IPS DF 6.9 (cell line): ENCODE data around the gene PCBD2.

Source experiments
- DNase-seq: peaks from one replicate; pipeline ENCODE4 v3.0.0-alpha.2; 2013; ENCODE audit warnings: low read depth, low spot score
- H3K27ac ChIP-seq: one replicate; pipeline ENCODE4 v1.5.1; 2013; ENCODE audit warnings: low read length, control low read depth
- H3K27me3 ChIP-seq: 2 replicates; pipeline ENCODE4 v1.6.1; 2013; ENCODE audit warnings: mild to moderate bottlenecking, low read length; ENCODE audit not compliant: control insufficient read depth, insufficient read depth
- H3K36me3 ChIP-seq: 2 replicates; pipeline ENCODE4 v1.6.1; 2013; ENCODE audit warnings: low read length; ENCODE audit not compliant: control insufficient read depth, insufficient read depth
- H3K4me1 ChIP-seq: 2 replicates; pipeline ENCODE4 v1.6.1; 2013; ENCODE audit warnings: low read length; ENCODE audit not compliant: control insufficient read depth, insufficient read depth
- H3K4me3 ChIP-seq: 2 replicates; pipeline ENCODE4 v1.5.1; 2013; ENCODE audit warnings: mild to moderate bottlenecking, low read length
- H3K9me3 ChIP-seq: 2 replicates; pipeline ENCODE4 v1.6.1; 2013; ENCODE audit warnings: low read length, inconsistent platforms; ENCODE audit not compliant: control insufficient read depth, insufficient read depth
- WGBS: extraction: QIAGEN DNeasy Blood & Tissue Kit; methylation state at CpG from one replicate; pipeline ENCODE4 v1.1.7; 2013; ENCODE audit warnings: mixed read lengths, missing lambda C conversion rate; ENCODE audit not compliant: insufficient read length, insufficient coverage; 5-methylcytosine and 5-hydroxymethylcytosine counted together

PCBD2 gene

DNA sequence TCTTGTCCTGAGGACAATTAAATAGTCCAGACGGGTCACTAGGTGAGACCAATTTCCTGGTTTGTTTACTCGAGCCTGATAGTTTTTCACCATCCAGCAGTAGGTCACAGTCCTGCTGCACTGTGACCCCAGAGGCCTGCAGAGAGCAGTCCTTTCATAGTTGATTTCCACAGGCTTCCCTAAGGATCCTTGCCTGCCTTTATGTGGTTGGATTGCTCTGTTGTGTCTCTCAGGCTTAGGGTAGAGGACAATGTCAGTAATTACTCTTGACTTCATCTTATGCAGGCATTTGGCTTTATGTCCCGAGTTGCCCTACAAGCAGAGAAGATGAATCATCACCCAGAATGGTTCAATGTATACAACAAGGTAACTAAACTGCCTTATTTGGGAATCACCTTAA, 53.8 kb downstream of the PCBD2 start:
- Histone ChIP-seq H3K9me3 (no peaks in the 10 kb centered on the region), H3K36me3 (no peaks in the 10 kb centered on the region), H3K4me3 (no peak overlapping the region), H3K4me1 (no peaks in the 10 kb centered on the region), H3K27ac (no peak overlapping the region), H3K27me3 (no peaks in the 10 kb centered on the region)
- peak; percentile 9 for DNase-seq
- WGBS, result no CpG with 5 or more reads among the region's 3 CpGs

DNA sequence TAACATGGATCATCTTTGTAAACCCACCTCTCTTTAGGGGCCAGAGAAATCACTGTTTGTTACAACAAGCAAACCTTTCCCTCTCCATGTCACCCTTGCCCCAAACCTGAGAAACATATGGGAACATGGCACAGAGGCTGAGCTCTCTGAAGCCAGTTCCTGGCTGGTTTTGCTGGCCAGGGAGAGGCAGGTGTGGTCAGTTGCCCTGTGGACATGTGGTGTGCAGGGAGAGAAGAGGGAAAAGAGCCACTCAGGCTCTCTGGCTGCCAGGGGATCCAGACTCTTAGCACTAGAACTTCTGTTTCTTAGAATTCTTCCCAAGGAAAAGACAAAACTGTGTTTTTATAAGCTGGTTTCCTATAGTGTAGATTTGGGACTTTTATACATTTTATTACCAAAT, 58.2 kb downstream of the PCBD2 start:
- Histone ChIP-seq H3K36me3 (no peaks in the 10 kb centered on the region), H3K27ac (no peak overlapping the region), H3K9me3 (no peaks in the 10 kb centered on the region), H3K4me3 (no peak overlapping the region), H3K27me3 (no peaks in the 10 kb centered on the region), H3K4me1 (no peaks in the 10 kb centered on the region)
- no peak for DNase-seq

DNA sequence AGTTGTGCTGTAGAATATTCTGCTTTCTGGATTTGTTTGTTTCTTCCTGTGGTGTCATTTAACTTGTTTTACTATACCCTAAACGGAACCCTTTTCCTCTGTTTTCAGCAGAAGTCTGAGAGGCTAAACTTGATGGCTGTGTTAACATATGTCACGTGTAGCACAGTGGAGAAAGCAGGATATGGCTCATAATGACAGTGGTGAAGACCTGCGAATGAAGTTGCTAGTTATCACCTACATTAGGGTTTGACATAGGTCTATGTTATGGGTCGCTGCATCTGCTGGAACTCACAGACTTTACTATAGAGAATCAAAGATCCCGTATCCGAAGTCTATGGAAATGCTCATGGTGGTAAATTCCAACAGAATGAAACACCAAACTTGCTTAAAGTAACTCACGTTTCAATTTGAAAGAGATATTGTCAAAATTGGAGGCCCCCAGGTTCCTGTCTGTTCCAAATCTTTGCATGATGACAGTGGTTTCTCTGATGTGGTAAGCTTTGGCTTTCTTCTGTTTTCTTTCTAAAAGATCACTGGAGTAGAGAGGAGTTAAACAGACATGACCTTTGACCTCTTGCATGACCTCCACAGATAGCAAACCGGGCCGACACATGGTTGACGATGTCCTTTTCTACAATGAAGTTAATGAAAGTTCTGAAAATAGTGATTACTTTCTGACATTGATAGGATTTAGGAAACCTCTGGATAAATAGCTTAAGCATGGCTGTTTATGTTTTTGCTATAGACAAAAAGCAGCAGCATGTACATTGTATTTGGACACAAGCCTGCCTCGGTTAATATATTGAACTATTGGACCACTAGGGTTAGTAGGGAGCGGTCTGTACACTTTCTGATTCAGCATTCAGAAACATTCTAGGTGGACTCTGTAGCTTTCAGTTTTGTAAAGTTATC, 59.7 kb downstream of the PCBD2 start:
- WGBS, result no CpG with 5 or more reads among the region's 12 CpGs
- H3K9me3 ChIP-seq, result no peaks in the 10 kb centered on the region
- no peaks in the 10 kb centered on the region for H3K4me1 ChIP-seq
- no peak overlapping the region for H3K27ac ChIP-seq
- no peaks in the 10 kb centered on the region for H3K27me3 ChIP-seq
- DNase-seq, result no peak
- H3K4me3 ChIP-seq, result no peak overlapping the region
- H3K36me3 ChIP-seq, result no peaks in the 10 kb centered on the region

DNA sequence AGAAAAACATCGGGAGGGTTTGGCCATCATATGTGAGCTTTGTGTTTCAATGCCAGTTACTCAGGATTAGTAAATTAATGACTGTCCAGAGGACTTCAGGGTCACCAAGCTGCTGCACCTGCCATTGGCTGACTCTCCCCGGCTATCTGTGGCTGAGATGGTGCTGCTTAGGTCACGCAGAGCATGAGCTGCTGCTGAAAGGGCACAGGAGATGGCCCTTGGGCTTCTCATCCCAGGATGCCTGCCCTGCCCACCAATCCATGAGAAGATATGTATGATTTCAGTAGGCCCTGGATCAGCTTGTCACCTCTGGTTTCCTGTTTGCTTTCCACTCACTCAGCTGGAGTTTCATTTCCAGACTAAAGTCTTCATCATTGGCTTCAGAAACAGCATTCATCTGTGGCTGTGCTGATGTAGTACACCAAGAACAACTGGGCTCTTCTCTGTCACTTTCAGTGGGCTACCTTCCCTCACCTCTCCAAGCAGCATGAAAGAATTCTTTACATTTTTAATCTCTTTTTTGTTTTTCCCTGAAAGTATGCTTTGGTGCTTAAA, 60.4 kb downstream of the PCBD2 start:
- no peak overlapping the region for H3K4me3 ChIP-seq
- no peaks in the 10 kb centered on the region for H3K36me3 ChIP-seq
- no peaks in the 10 kb centered on the region for H3K4me1 ChIP-seq
- DNase-seq, result no peak
- H3K9me3 ChIP-seq, result no peaks in the 10 kb centered on the region
- H3K27me3 ChIP-seq, result no peaks in the 10 kb centered on the region
- H3K27ac ChIP-seq, result no peak overlapping the region
- WGBS, result no CpG with 5 or more reads among the region's 3 CpGs

DNA sequence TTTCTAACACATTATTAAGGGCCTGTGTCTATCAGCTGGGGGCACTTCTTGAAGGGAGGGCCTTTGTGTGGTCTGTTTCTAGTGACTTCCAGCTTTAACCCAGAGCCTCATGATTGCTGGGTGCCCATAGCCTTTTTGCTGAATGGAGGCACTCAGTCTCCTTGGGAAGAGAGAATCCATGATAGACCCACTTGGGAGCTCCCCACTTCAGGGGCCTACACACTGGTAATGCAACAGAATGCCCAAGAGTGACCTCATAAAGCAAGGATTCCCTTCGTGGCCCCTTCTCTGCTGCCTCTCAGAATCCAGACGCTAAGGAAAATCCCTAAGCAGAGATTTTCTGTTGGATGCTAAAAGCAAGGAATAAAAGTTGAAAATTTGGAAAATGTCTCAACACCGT, 62.7 kb downstream of the PCBD2 start, which contains the start of gene CATSPER3:
CATSPER3 (plus strand) TSS at position 301 of the 400 bp plus-strand sequence; CDS start at position 386, 85 bp downstream.
- WGBS, result no CpG with 5 or more reads among the region's 3 CpGs
- no peak for DNase-seq
- H3K4me1 ChIP-seq, result no peaks in the 10 kb centered on the region
- H3K4me3 ChIP-seq, result no peak within 1 kb of the TSS
- H3K27me3 ChIP-seq, result no peaks in the 10 kb centered on the region
- H3K27ac ChIP-seq, result no peak within 1 kb of the TSS
- H3K9me3 ChIP-seq, result no peaks in the 10 kb centered on the region
- no peaks in the 10 kb centered on the region for H3K36me3 ChIP-seq

DNA sequence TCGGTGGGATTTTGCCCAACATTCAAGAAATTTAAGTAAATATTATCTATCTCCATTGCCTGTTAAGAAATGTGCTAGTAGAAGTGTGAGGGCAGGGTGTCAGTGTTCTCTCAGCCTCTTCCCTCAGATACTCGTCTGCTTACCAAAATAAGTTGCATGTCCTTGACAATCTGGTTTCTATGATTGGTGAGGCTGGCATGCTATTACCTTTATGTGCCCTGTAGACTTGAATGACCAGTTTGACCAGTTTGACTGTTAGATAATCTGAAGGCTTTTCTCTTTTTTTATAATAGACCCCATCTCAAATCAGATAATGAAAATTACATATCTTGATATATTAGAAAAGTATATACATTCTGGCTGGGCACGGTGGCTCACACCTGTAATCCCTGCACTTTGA, 63.1 kb downstream of the PCBD2 start:
- H3K4me3 ChIP-seq, result no peak overlapping the region
- WGBS, result no CpG with 5 or more reads among the region's 3 CpGs

DNA sequence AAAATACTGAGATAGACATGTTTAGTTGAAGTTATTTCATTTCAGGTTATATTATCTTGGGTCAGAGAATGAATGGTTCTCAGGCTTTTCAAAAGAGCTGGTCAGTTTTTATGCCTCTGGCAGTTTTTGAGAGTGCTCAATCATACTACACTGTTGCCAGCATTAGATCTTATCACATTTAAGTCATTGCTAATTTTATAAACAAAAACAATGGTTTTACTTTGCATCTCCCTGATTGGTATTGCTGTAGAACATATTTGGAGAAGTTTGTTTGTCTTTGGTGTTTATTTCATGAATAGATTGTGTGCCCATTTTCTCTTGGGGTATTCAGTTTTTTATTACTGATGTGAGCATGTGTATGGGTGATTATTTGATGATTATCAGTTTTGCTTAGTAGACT, 64.2 kb downstream of the PCBD2 start:
- Histone ChIP-seq H3K27ac (no peak overlapping the region), H3K36me3 (no peaks in the 10 kb centered on the region), H3K27me3 (no peaks in the 10 kb centered on the region), H3K9me3 (no peaks in the 10 kb centered on the region), H3K4me3 (no peak overlapping the region), H3K4me1 (no peaks in the 10 kb centered on the region)
- no peak for DNase-seq

More for the DNA sequence above, 63.1 kb downstream of the PCBD2 start:
- Histone ChIP-seq H3K27ac (no peak overlapping the region), H3K9me3 (no peaks in the 10 kb centered on the region), H3K4me1 (no peaks in the 10 kb centered on the region), H3K27me3 (no peaks in the 10 kb centered on the region), H3K36me3 (no peaks in the 10 kb centered on the region)
- DNase-seq, result no peak

DNA sequence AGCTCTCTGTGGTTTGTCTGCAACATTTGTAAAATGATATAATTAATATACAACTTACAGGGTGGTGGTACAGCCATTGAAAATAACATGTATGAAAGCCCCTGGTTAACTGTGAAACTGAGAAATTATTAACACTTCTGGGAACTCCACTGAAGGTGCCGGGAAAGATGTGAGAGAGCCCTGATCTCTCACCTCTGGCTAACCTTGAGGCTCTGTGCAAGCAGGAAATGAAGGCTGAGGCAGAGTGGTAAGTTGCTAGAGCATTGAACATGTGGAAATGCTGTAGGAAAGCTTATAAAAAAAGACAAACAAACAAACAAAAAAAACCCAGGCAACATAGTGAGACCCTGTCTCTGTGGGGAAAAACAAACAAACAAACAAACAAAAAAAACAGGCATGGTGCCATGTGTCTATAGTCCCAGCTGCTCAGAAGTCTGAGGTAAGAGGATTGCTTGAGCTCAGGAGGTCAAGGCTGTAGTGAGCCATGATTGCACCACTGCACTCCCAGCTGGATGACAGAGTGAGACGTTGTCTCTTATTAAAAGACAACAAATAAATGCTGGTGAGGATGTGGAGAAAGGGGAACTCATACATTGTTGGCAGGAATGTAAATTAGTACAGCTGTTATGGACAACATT, 70.3 kb downstream of the PCBD2 start:
- DNase-seq, result no peak
- H3K27ac ChIP-seq, result no peak overlapping the region
- no peaks in the 10 kb centered on the region for H3K36me3 ChIP-seq
- WGBS, result no CpG with 5 or more reads among the region's 2 CpGs
- H3K4me3 ChIP-seq, result no peak overlapping the region
- H3K9me3 ChIP-seq, result no peaks in the 10 kb centered on the region; the same call in 1 of the 2 replicates
- no peaks in the 10 kb centered on the region for H3K4me1 ChIP-seq
- no peaks in the 10 kb centered on the region for H3K27me3 ChIP-seq

DNA sequence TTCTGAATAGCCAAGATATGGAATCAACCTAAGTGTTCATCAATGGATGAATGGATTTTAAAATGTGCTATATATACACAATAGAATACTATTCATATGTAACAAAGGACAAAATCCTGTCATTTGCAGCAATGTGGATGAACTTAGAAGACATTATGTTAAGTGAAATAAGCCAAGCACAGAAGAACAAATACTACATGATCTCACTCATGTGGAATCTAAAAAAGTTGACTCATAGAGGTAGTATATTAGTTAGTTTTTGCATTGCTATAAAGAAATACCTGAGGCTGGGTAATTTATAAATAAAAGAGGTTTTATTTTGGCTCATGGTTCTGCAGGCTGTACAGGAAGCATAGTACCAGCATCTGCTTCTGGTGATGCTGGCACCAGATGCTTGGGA, 70.9 kb downstream of the PCBD2 start:
- no peak for DNase-seq
- Histone ChIP-seq H3K27ac (no peak overlapping the region), H3K36me3 (no peaks in the 10 kb centered on the region), H3K4me1 (no peaks in the 10 kb centered on the region), H3K9me3 (no peaks in the 10 kb centered on the region; the same call in 1 of the 2 replicates), H3K27me3 (no peaks in the 10 kb centered on the region), H3K4me3 (no peak overlapping the region)

DNA sequence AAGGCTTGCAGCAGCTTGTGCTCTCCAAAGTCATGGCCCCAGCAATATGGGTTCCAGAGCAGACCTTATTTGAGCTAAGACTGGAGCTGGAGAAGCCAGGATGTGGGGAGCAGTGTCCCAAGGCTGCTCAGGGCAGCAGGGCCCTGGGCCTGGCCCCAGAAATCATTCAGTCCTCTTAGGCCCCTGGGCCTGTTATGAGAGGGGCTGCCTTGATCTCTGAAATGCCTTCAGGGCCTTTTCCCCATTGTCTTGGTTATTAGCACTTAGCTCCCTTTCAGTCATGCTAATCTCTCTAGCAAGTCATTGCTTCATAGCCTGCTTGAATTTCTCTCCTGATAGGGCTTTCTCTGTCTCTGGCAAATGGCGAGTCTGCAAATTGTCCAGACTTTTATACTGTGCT, 71.9 kb downstream of the PCBD2 start:
- no CpG with 5 or more reads among the region's 1 CpG for WGBS
- Histone ChIP-seq H3K27ac (no peak overlapping the region), H3K4me1 (no peaks in the 10 kb centered on the region), H3K27me3 (no peaks in the 10 kb centered on the region), H3K9me3 (no peaks in the 10 kb centered on the region; the same call in 1 of the 2 replicates), H3K4me3 (no peak overlapping the region), H3K36me3 (no peaks in the 10 kb centered on the region)
- DNase-seq, result no peak
